ENCODE data around the gene GLDN. TPM values are rescaled to one million over a fixed set of nuclear protein-coding genes. Genes with fewer than 3 reads are reported as not detected.

The GLDN gene
- total RNA-seq, 3 donors from 2014 or later, result 0.18 TPM; not detected in 2

DNA sequence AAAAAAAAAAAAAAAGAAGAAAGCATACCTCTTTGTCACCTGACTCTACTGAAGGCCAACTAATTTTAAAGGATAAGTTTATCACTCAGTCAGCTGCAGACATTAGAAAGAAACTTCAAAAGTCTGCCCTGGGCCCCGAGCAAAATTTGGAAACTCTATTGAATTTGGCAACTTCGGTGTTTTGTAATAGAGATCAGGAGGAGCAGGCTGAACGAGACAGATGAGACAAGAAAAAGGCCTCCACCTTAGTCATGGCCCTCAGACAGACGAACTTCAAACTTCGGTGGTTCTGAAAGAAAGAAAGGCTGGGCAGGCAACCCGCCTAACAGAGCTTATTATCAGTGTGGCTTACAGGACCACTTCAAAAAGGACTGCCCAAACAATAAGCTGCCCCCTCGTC, 18.5 kb downstream of the GLDN start:
- DNase-seq (no peak), ATAC-seq (no peak)
- Mint-ChIP-seq H3K36me3 (ENCODE audit: insufficient read depth) (no peaks in the 10 kb centered on the region), H3K27me3 (ENCODE audit: low read depth) (no peaks in the 10 kb centered on the region), H3K4me1 (ENCODE audit: low read depth) (no peaks in the 10 kb centered on the region), H3K9me3 (no peaks in the 10 kb centered on the region), H3K4me3 (no peak overlapping the region)

DNA sequence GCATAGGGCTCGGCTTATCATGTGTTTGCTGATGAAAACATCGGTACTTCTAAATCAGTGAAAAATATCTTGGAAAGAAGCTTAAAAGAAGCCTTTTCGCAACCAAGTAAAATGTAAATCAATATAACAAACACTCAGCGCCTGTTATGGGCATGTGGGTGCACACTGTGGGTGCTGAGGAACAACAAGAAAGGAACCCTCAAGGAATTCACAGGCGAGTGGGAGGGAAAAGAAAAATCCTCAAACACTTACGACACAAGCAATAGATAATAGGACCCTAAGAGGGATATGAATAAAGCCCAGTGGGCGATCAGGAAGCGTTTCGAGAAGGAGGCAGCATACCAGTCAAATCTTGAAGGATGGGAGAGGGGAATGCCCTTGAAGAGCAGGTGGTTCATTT, 21.9 kb downstream of the GLDN start:
- no peak for ATAC-seq
- no peaks in the 10 kb centered on the region for H3K9me3 Mint-ChIP-seq
- no peaks in the 10 kb centered on the region for H3K36me3 Mint-ChIP-seq (ENCODE audit: insufficient read depth)
- DNase-seq, result no peak
- peaks cover 6% of the 10 kb centered on the region for H3K27me3 Mint-ChIP-seq (ENCODE audit: low read depth)
- no peak overlapping the region for H3K4me3 Mint-ChIP-seq
- H3K4me1 Mint-ChIP-seq (ENCODE audit: low read depth), result no peaks in the 10 kb centered on the region

DNA sequence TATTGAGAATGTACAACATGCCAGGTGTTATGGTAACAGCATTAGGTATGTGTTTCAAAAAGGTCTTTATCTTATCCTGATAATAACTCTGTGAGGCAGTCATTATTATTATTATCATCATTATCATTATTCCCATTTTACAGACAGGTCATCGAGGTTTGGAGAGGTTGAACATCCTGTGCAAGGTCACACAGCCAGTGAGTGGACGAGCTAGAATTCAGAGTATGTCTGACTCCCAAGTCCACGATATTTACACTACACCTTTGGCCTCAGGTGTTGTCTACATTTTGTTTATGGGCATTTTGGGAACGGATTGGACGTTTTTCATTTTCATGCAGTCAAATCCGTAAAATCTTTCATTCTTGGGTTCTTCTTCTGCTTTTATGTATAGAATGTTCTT, 24.0 kb downstream of the GLDN start:
- no peaks in the 10 kb centered on the region for H3K36me3 Mint-ChIP-seq (ENCODE audit: insufficient read depth)
- H3K27me3 Mint-ChIP-seq (ENCODE audit: low read depth), result peaks cover 6% of the 10 kb centered on the region
- ATAC-seq (no peak), DNase-seq (no peak)
- H3K4me3 Mint-ChIP-seq, result no peak overlapping the region
- H3K9me3 Mint-ChIP-seq, result no peaks in the 10 kb centered on the region
- H3K4me1 Mint-ChIP-seq (ENCODE audit: low read depth), result no peaks in the 10 kb centered on the region

DNA sequence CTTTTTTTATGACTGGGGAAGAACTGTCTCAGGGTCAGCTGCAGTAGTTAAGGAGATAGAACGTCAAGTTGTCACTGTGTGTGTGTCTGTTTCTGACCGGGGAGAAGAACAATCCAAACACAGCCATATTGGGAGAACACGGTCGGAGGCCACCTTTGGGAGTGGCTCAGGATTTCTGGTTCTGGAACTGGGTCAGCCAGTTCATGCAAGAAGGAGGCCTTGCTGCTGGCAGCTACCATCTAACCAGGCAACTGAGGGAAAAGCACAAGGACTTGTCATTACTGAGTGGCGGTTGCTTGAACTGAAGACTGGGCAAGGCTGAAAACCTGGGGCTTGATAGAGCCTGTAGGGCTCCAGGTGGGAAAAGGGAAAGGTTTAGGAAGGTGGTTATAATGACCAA, 24.6 kb downstream of the GLDN start:
- ATAC-seq, result no peak
- H3K36me3 Mint-ChIP-seq (ENCODE audit: insufficient read depth), result no peaks in the 10 kb centered on the region

DNA sequence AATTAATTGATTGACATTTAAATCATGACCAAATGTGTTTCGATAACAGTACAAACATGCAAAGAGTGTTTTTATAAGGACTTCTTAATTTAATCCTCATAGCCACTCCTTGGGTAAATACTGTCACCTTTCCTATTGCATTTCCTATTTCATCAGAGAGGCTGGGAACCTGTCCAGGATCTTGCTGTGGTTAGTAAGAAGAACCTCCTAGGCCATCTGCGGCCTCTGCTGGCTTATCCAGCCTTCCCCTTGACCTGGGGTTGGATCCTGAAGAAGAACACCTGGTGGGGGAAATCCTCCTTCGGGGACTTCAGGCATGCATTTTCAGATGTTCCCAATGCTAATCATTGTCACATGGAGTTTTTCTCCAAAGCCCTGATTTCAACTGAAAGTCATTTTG, 25.5 kb downstream of the GLDN start:
- no peak for ATAC-seq
- Mint-ChIP-seq H3K27me3 (ENCODE audit: low read depth) (peaks cover 6% of the 10 kb centered on the region), H3K36me3 (ENCODE audit: insufficient read depth) (no peaks in the 10 kb centered on the region), H3K4me1 (ENCODE audit: low read depth) (no peaks in the 10 kb centered on the region), H3K4me3 (no peak overlapping the region), H3K9me3 (no peaks in the 10 kb centered on the region)
- DNase-seq, result no peak

More for the DNA sequence above, 24.6 kb downstream of the GLDN start:
- DNase-seq, result no peak
- Mint-ChIP-seq H3K27me3 (ENCODE audit: low read depth) (peaks cover 6% of the 10 kb centered on the region), H3K4me3 (no peak overlapping the region), H3K9me3 (no peaks in the 10 kb centered on the region), H3K4me1 (ENCODE audit: low read depth) (no peaks in the 10 kb centered on the region)

DNA sequence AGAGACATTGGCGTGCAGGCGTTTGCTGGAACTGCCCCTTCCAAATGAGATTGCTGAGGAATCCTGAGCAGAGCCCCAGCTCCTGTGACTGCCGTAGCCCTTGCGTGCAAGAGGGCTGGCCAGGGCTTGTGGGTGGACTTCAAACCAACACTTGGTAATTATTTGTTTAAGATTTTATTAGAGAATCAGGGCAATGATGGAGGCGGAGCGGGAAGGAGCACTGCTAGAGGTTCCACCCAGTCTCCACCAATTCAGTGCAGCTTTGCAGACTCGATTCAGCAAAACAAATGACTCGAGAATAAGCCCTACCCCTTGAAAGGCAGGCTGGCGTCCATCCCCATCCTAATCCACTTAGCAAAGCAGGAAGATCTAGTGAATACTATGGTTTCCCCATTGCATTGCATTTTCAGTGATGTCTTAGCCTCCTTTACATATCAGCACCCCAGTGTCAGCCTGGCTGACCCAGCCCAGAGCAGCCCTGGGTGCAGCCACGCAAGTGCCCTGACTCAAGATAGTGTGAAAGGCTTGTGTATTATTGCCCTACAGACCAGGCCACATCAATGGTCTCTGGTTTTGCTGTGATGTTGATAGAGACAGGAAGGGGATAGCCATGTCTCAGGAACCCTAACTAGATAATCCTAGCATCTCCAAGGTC, 26.0 kb downstream of the GLDN start:
- Mint-ChIP-seq H3K9me3 (no peaks in the 10 kb centered on the region), H3K36me3 (ENCODE audit: insufficient read depth) (no peaks in the 10 kb centered on the region), H3K4me3 (no peak overlapping the region), H3K4me1 (ENCODE audit: low read depth) (no peaks in the 10 kb centered on the region), H3K27me3 (ENCODE audit: low read depth) (peaks cover 6% of the 10 kb centered on the region)
- DNase-seq (no peak), ATAC-seq (no peak)

DNA sequence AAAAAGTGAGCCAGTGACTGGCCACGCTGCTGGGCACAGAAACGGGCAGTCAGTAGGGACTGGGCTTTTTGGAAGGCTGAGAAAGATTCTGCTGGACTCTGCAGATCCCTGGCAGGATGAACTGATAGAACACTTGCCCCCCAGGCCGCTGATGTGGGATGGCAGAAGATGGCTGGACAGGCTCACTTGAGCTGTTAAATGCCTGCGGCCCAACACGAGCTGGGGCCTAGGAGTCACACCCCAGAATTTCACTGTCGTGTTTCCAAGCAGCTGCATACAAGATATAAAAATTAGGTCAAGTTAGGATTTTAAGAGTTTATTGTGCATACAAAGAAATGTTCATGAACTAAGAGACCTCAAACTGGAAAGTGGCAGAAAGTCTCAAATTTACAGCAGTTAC, 26.9 kb downstream of the GLDN start:
- no peak overlapping the region for H3K4me3 Mint-ChIP-seq
- no peaks in the 10 kb centered on the region for H3K4me1 Mint-ChIP-seq (ENCODE audit: low read depth)
- ATAC-seq (no peak), DNase-seq (no peak)
- no peaks in the 10 kb centered on the region for H3K36me3 Mint-ChIP-seq (ENCODE audit: insufficient read depth)
- no peaks in the 10 kb centered on the region for H3K9me3 Mint-ChIP-seq
- H3K27me3 Mint-ChIP-seq (ENCODE audit: low read depth), result peaks cover 6% of the 10 kb centered on the region

DNA sequence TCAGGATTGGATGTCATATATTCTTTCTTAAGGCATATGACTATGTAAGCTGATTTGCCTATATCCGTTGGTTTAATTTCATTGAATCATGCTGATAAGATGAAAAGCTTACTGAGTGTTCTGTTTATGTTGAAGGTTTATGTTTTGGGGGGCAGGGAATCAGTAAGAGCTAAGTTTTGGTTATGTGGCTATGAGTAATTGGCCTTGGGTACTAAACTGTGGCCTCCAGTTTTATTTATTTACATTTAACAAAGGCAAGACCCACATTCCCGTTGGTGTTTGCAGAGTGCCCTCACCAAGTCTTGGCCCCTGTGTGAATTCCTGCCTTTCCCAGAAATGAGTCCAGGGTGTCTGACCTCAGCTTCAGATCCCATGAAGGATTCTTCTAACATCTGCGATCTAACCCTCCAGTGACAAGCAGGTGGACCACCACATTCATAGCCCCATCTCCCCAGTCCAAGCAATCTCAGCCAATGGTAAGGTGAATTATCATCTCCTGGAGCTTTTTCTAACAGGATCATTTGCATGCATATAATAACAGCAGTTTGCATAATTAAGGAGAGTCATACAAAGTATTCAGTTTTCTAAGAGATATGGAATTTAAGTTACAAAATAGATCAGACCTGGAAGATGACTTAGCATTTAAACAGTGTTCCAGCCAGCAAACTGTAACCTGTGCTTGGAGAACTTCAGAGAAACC, 27.4 kb downstream of the GLDN start:
- no peaks in the 10 kb centered on the region for H3K4me1 Mint-ChIP-seq (ENCODE audit: low read depth)
- H3K27me3 Mint-ChIP-seq (ENCODE audit: low read depth), result peaks cover 6% of the 10 kb centered on the region
- no peaks in the 10 kb centered on the region for H3K36me3 Mint-ChIP-seq (ENCODE audit: insufficient read depth)
- no peak overlapping the region for H3K4me3 Mint-ChIP-seq
- ATAC-seq (no peak), DNase-seq (no peak)
- no peaks in the 10 kb centered on the region for H3K9me3 Mint-ChIP-seq

DNA sequence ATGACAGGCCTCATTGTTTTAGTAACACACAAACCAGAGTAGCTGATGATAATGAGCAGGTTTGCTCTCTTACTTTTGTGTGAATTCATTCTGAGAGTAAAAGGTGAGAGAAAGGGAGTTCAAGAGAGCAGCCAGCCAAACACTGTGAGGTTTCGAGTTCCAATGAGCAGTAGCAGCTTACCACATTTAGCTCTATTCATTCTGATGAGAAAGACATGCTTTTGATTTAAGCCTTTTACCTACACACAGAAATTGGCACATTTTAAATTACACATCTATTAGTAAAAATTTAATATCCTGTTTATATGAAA, 28.0 kb downstream of the GLDN start:
- H3K4me3 Mint-ChIP-seq, result no peak overlapping the region
- peaks cover 6% of the 10 kb centered on the region for H3K27me3 Mint-ChIP-seq (ENCODE audit: low read depth)
- H3K36me3 Mint-ChIP-seq (ENCODE audit: insufficient read depth), result no peaks in the 10 kb centered on the region
- no peaks in the 10 kb centered on the region for H3K9me3 Mint-ChIP-seq
- no peaks in the 10 kb centered on the region for H3K4me1 Mint-ChIP-seq (ENCODE audit: low read depth)
- DNase-seq (no peak), ATAC-seq (no peak)

DNA sequence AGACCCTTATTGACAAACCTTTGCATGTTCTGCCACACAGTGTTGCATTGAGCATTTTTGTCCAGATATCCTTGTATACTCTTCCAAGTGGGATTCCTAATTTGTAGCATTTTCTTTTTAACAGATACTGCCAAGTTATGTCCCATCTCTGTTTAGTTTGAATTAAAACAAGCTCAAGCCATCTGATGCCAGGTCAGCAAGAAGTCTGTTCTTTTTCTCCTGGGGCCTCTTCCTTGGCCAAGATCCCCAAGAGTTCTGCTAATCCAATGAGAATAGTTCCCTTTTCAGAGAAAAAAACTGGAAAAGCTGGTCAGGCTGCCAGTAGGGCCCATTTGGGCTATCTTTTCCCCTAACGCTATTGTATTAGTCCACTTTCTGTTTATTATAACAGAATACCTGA, 29.8 kb downstream of the GLDN start:
- no peak for ATAC-seq
- no peak overlapping the region for H3K4me3 Mint-ChIP-seq
- H3K27me3 Mint-ChIP-seq (ENCODE audit: low read depth), result no peaks in the 10 kb centered on the region
- no peaks in the 10 kb centered on the region for H3K4me1 Mint-ChIP-seq (ENCODE audit: low read depth)
- DNase-seq, result no peak
- H3K9me3 Mint-ChIP-seq, result no peaks in the 10 kb centered on the region
- H3K36me3 Mint-ChIP-seq (ENCODE audit: insufficient read depth), result no peaks in the 10 kb centered on the region

DNA sequence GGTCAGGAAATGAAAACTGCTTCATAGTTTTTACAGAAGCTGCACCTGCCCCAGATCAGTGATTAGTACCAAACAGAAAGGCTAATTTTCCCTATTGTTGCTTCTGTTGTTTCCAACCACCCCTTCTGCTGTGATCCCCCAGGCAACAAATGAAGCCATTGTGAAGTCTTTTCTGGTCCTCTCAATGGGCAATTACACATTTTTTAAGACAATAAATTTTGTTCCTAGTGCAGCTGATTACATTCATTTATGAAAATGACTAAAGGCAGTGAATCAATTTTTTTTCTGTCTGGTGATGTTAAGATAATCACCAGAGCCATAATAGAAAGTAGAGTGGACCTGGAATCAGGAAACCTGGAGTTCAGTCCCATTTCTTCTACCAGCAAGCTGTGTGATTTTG, 32.7 kb downstream of the GLDN start:
- no peak for DNase-seq
- Mint-ChIP-seq H3K36me3 (ENCODE audit: insufficient read depth) (no peaks in the 10 kb centered on the region), H3K9me3 (no peaks in the 10 kb centered on the region), H3K4me3 (no peak overlapping the region), H3K4me1 (ENCODE audit: low read depth) (no peaks in the 10 kb centered on the region), H3K27me3 (ENCODE audit: low read depth) (no peaks in the 10 kb centered on the region)
- no peak for ATAC-seq

DNA sequence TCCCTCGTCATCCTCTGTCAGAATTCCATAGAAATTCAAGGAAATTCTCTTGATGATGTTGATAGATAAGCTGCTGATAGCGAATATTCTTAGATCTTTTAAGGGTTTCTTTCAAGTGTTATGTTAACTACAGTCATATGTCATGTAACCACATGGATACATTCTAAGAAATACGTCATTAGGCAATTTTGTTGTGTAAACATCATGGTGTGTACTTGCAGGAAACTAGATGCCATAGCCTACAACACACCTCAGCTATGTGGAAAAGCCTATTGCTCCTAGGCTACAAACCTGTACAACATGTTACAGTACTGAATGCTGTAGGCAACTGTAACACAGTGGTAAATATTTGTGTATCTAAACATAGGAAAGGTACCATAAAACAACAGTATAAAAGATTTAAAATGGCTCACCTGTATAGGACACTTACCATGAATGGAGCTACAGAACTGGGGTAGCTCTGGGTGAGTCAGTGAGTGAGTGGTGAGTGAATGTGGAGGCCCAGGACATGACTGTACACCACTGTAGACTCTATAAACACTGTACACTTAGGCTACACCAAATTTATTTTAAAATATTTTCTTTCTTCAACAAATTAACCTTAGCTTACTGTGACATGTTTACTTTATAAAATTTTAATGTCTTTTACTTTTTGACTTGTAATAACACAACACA, 34.6 kb downstream of the GLDN start:
- no peak for ATAC-seq
- DNase-seq, result no peak
- Mint-ChIP-seq H3K4me1 (ENCODE audit: low read depth) (no peaks in the 10 kb centered on the region), H3K4me3 (no peak overlapping the region), H3K9me3 (no peaks in the 10 kb centered on the region), H3K27me3 (ENCODE audit: low read depth) (no peaks in the 10 kb centered on the region), H3K36me3 (ENCODE audit: insufficient read depth) (no peaks in the 10 kb centered on the region)

DNA sequence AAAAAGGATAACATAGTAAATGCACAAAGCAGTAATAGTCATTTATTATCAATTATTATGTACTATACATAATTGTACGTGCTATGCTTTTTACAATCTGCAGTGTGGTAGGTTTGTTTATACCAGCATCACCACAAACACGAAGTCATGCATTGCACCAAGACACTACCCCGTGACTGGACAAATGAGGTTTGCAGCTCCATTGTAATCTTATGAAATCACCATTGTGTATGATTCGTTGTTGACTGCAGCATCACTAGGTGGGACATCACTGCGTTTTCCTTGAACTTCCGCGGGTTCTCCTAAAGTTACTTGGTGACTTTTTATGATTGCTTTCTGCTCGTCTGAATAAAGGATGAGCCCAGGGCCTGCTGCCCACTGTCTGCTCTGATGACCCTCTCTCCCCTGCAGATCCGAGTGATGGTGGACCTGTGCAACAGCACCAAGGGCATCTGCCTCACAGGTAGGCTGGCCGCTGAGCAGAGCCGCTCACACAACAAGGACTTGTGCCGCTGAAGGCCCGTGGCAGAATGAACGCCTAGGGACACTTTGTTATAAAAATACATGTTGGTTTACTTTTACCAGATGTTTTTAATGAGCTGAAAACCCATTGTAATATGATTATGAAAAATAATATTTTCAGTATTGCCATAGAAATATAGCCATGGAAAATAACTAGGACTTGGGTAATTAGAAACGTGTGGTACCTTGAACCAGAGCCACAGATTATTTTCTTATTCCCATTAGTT, 35.8 kb downstream of the GLDN start:
- no peak for DNase-seq
- Mint-ChIP-seq H3K4me3 (no peak overlapping the region), H3K4me1 (ENCODE audit: low read depth) (no peaks in the 10 kb centered on the region), H3K27me3 (ENCODE audit: low read depth) (peaks cover 5% of the 10 kb centered on the region), H3K36me3 (ENCODE audit: insufficient read depth) (no peaks in the 10 kb centered on the region), H3K9me3 (no peaks in the 10 kb centered on the region)
- no peak for ATAC-seq

DNA sequence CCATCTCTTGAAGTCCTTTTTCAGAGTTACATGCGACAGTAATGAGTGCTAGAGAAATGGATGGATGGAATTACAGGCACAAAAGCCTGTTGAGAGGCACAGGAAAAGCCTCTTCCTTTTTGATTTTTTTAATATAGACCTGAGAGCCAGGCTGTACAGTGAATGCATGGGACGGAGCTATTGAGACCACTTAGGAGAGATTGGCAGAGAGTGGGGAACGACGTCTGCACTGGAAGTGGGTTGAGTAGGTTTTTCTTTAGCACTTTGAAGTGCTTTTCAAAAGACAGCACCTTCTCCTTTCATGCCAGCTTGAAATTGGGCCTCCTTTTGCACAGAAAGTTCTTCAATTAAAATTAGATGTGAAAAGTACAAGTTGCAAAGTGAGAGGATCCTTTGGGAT, 37.0 kb downstream of the GLDN start:
- no peaks in the 10 kb centered on the region for H3K9me3 Mint-ChIP-seq

More for the DNA sequence above, 37.0 kb downstream of the GLDN start:
- DNase-seq, result no peak
- no peaks in the 10 kb centered on the region for H3K36me3 Mint-ChIP-seq (ENCODE audit: insufficient read depth)
- H3K27me3 Mint-ChIP-seq (ENCODE audit: low read depth), result peaks cover 11% of the 10 kb centered on the region
- no peak for ATAC-seq
- no peak overlapping the region for H3K4me3 Mint-ChIP-seq
- no peaks in the 10 kb centered on the region for H3K4me1 Mint-ChIP-seq (ENCODE audit: low read depth)

Measured in activated T-cell treated with anti-CD3 and anti-CD28 coated beads, Interleukin-2, amount 50 U/mL, for 4 hours (primary cell).